Measurements from ENCODE around the gene HYDIN. TPM values are rescaled to one million over a fixed set of nuclear protein-coding genes. Genes with fewer than 3 reads are reported as not detected.
A peak's percentile ranks its signal among the peaks of the same experiment; 100 is the strongest.

Gene HYDIN
- total RNA-seq, 2 experiments from 2014 or later = not detected

- H3K27ac ChIP-seq (ENCODE audit: low read depth, low read length, poor library complexity, severe bottlenecking) = no peak overlapping the region
- no peak overlapping the region for H3K4me3 ChIP-seq (ENCODE audit: low read depth, low read length, poor library complexity, severe bottlenecking)
- no peak overlapping the region for H2AFZ ChIP-seq (ENCODE audit: low read length)
- H3K9me2 ChIP-seq (ENCODE audit: insufficient read depth, low read length) = no peaks in the 10 kb centered on the region
- ChIA-PET POLR2A (no interaction called here), CTCF (ENCODE audit: unreplicated experiment) (no interaction called here)
- DNase-seq (ENCODE audit: low spot score) = no peak
- H3K9me3 ChIP-seq (ENCODE audit: low read length) = no peaks in the 10 kb centered on the region
- intact Hi-C loops (cut with micrococcal nuclease; ENCODE audit: unreplicated experiment) = no loop called here
- H4K20me1 ChIP-seq (ENCODE audit: insufficient read depth, low read length) = no peaks in the 10 kb centered on the region
- H3K4me2 ChIP-seq (ENCODE audit: low read length) = no peak overlapping the region
- no peak for TF ChIP-seq EZH2phosphoT487 (IDR thresholded peaks at IDR 0.05; ENCODE audit: borderline replicate concordance, low read depth, low read length)
- TF ChIP-seq, protein P1, sequence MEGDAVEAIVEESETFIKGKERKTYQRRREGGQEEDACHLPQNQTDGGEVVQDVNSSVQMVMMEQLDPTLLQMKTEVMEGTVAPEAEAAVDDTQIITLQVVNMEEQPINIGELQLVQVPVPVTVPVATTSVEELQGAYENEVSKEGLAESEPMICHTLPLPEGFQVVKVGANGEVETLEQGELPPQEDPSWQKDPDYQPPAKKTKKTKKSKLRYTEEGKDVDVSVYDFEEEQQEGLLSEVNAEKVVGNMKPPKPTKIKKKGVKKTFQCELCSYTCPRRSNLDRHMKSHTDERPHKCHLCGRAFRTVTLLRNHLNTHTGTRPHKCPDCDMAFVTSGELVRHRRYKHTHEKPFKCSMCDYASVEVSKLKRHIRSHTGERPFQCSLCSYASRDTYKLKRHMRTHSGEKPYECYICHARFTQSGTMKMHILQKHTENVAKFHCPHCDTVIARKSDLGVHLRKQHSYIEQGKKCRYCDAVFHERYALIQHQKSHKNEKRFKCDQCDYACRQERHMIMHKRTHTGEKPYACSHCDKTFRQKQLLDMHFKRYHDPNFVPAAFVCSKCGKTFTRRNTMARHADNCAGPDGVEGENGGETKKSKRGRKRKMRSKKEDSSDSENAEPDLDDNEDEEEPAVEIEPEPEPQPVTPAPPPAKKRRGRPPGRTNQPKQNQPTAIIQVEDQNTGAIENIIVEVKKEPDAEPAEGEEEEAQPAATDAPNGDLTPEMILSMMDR (conservative IDR thresholded peaks at IDR 0.05; ENCODE audit: low read length) = no peak
- no peaks in the 10 kb centered on the region for H3K4me1 ChIP-seq (ENCODE audit: insufficient read depth, low read length, poor library complexity, severe bottlenecking)
- no peaks in the 10 kb centered on the region for H3K79me2 ChIP-seq (ENCODE audit: insufficient read depth, low read depth, low read length)
- no peaks in the 10 kb centered on the region for H3K36me3 ChIP-seq (ENCODE audit: insufficient read depth, low read length)
- BruUV-seq (replicated peaks) = no TSS peak
Measured at GRCh38 chr16:71217506-71217905, 13.0 kb downstream of the HYDIN start.

DNA sequence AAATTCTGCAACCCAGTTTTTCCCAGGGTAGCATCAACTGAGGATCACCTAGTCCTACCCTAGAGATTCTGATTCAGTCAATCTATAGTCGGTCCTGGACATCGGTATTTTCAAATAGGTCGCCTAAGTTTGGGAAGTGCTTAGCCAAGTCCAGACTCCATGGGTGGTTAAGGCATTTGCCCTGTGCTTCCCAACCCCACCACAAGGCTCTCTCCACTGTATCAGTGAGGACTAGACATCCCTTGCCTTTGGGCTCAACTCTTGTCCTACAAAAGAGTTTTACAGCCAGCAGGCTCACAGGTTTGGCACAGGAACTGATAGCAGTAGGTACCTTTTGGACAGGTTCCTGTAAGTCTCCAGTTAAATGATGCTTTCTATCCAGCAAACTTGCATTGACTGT, 13.8 kb downstream of the HYDIN start:
- TF ChIP-seq EZH2phosphoT487 (IDR thresholded peaks at IDR 0.05; ENCODE audit: borderline replicate concordance, low read depth, low read length) = no peak
- TF ChIP-seq, protein P1 (conservative IDR thresholded peaks at IDR 0.05; ENCODE audit: low read length) = no peak
- Histone ChIP-seq H3K36me3 (ENCODE audit: insufficient read depth, low read length) (no peaks in the 10 kb centered on the region), H3K9me2 (ENCODE audit: insufficient read depth, low read length) (no peaks in the 10 kb centered on the region), H3K4me3 (ENCODE audit: low read depth, low read length, poor library complexity, severe bottlenecking) (no peak overlapping the region), H3K4me2 (ENCODE audit: low read length) (no peak overlapping the region), H3K4me1 (ENCODE audit: insufficient read depth, low read length, poor library complexity, severe bottlenecking) (no peaks in the 10 kb centered on the region), H4K20me1 (ENCODE audit: insufficient read depth, low read length) (no peaks in the 10 kb centered on the region), H3K9me3 (ENCODE audit: low read length) (no peaks in the 10 kb centered on the region), H3K79me2 (ENCODE audit: insufficient read depth, low read depth, low read length) (no peaks in the 10 kb centered on the region), H3K27ac (ENCODE audit: low read depth, low read length, poor library complexity, severe bottlenecking) (no peak overlapping the region), H2AFZ (ENCODE audit: low read length) (no peak overlapping the region)
- no TSS peak for BruUV-seq (replicated peaks)
- DNase-seq (ENCODE audit: low spot score) = no peak
- intact Hi-C loops (cut with micrococcal nuclease; ENCODE audit: unreplicated experiment) = no loop called here
- ChIA-PET CTCF (ENCODE audit: unreplicated experiment) (no interaction called here), POLR2A (no interaction called here)

- BruUV-seq (replicated peaks) = no TSS peak
- CTCF ChIA-PET (ENCODE audit: unreplicated experiment) = no interaction called here
Measured at GRCh38 chr16:71214746-71215381, 15.7 kb downstream of the HYDIN start.

More at GRCh38 chr16:71214746-71215381, 15.7 kb downstream of the HYDIN start:
- no peak for DNase-seq (ENCODE audit: low spot score)
- no peaks in the 10 kb centered on the region for H3K79me2 ChIP-seq (ENCODE audit: insufficient read depth, low read depth, low read length)
- H3K4me1 ChIP-seq (ENCODE audit: insufficient read depth, low read length, poor library complexity, severe bottlenecking) = no peaks in the 10 kb centered on the region
- TF ChIP-seq, protein P1 (conservative IDR thresholded peaks at IDR 0.05; ENCODE audit: low read length) = peak; percentile 61
- TF ChIP-seq EZH2phosphoT487 (IDR thresholded peaks at IDR 0.05; ENCODE audit: borderline replicate concordance, low read depth, low read length) = no peak
- H3K4me2 ChIP-seq (ENCODE audit: low read length) = no peak overlapping the region
- no peak overlapping the region for H2AFZ ChIP-seq (ENCODE audit: low read length)
- POLR2A ChIA-PET = no interaction called here
- no peaks in the 10 kb centered on the region for H3K36me3 ChIP-seq (ENCODE audit: insufficient read depth, low read length)
- H3K9me3 ChIP-seq (ENCODE audit: low read length) = no peaks in the 10 kb centered on the region
- no peaks in the 10 kb centered on the region for H3K9me2 ChIP-seq (ENCODE audit: insufficient read depth, low read length)
- intact Hi-C loops (cut with micrococcal nuclease; ENCODE audit: unreplicated experiment) = no loop called here
- no peak overlapping the region for H3K27ac ChIP-seq (ENCODE audit: low read depth, low read length, poor library complexity, severe bottlenecking)
- no peak overlapping the region for H3K4me3 ChIP-seq (ENCODE audit: low read depth, low read length, poor library complexity, severe bottlenecking)
- H4K20me1 ChIP-seq (ENCODE audit: insufficient read depth, low read length) = no peaks in the 10 kb centered on the region
